ENCODE results near the gene KDM1A. TPM values are rescaled to one million over a fixed set of nuclear protein-coding genes. Genes with fewer than 3 reads are reported as not detected.

The KDM1A gene
- total RNA-seq, 4 donors from 2014 or later = 37.8 to 64.1 (median 62.3) TPM

GRCh38 chr1:23027352-23027907 is 8.2 kb downstream of the KDM1A start:
- TF ChIP-seq CTCF (IDR thresholded peaks at IDR 0.05) (no peak), POLR2A (IDR thresholded peaks at IDR 0.05) (no peak)
- H3K36me3 ChIP-seq = no peaks in the 10 kb centered on the region
- H3K4me3 ChIP-seq = no peak overlapping the region
- intact Hi-C loops (cut with DNase I) = no loop called here
- no peak for DNase-seq
- H3K27ac ChIP-seq = no peak overlapping the region
- peaks cover 0 to 28% (median 0%) of the 10 kb centered on the region in 3 donors for H3K4me1 ChIP-seq
- no peaks in the 10 kb centered on the region for H3K27me3 ChIP-seq
- H3K9me3 ChIP-seq = no peaks in the 10 kb centered on the region
- WGBS, 2 donors = 67 to 80% methylated on average over 1 to 4 of the region's 4 CpGs

GRCh38 chr1:23029337-23029736 is 10.1 kb downstream of the KDM1A start:
- DNase-seq = no peak

GRCh38 chr1:23035823-23036452 is 16.7 kb downstream of the KDM1A start:
- 74 to 86% methylated on average over 2 of the region's 2 CpGs for WGBS, 2 donors
- no peaks in the 10 kb centered on the region for H3K9me3 ChIP-seq
- peaks cover 0 to 4% (median 0%) of the 10 kb centered on the region in 3 donors for H3K36me3 ChIP-seq
- no peak overlapping the region for H3K27ac ChIP-seq
- no peak overlapping the region for H3K4me3 ChIP-seq
- TF ChIP-seq CTCF (IDR thresholded peaks at IDR 0.05) = no peak
- TF ChIP-seq POLR2A (IDR thresholded peaks at IDR 0.05) = no peak
- DNase-seq = no peak
- H3K27me3 ChIP-seq = no peaks in the 10 kb centered on the region
- intact Hi-C loops (cut with DNase I) = no loop called here
- H3K4me1 ChIP-seq = peaks cover 0 to 9% (median 0%) of the 10 kb centered on the region in 3 donors

More at GRCh38 chr1:23029337-23029736, 10.1 kb downstream of the KDM1A start:
- H3K36me3 ChIP-seq = peaks cover 0 to 4% (median 0%) of the 10 kb centered on the region in 3 donors
- no peak overlapping the region for H3K4me3 ChIP-seq
- TF ChIP-seq POLR2A (IDR thresholded peaks at IDR 0.05) (no peak), CTCF (IDR thresholded peaks at IDR 0.05) (no peak)
- 81 to 88% methylated on average over 4 of the region's 4 CpGs for WGBS, 2 donors
- H3K27ac ChIP-seq = no peak overlapping the region
- intact Hi-C loops (cut with DNase I) = no loop called here
- H3K27me3 ChIP-seq = no peaks in the 10 kb centered on the region
- no peaks in the 10 kb centered on the region for H3K9me3 ChIP-seq
- H3K4me1 ChIP-seq = peaks cover 0 to 28% (median 0%) of the 10 kb centered on the region in 3 donors

GRCh38 chr1:23037081-23037740 is 17.9 kb downstream of the KDM1A start:
- Histone ChIP-seq H3K4me3 (no peak overlapping the region), H3K9me3 (no peaks in the 10 kb centered on the region), H3K27ac (no peak overlapping the region), H3K36me3 (peaks cover 0 to 4% (median 0%) of the 10 kb centered on the region in 3 donors), H3K27me3 (no peaks in the 10 kb centered on the region), H3K4me1 (peaks cover 0 to 9% (median 0%) of the 10 kb centered on the region in 3 donors)
- 99 to 100% methylated on average over 4 of the region's 4 CpGs for WGBS, 2 donors
- TF ChIP-seq CTCF (IDR thresholded peaks at IDR 0.05) (no peak), POLR2A (IDR thresholded peaks at IDR 0.05) (no peak)
- intact Hi-C loops (cut with DNase I) = no loop called here
- DNase-seq = no peak

- 72 to 75% methylated on average over 7 of the region's 7 CpGs for WGBS, 2 donors
- Histone ChIP-seq H3K4me3 (no peak overlapping the region), H3K36me3 (no peaks in the 10 kb centered on the region), H3K27me3 (no peaks in the 10 kb centered on the region), H3K4me1 (peaks cover 0 to 26% (median 0%) of the 10 kb centered on the region in 3 donors), H3K27ac (no peak overlapping the region), H3K9me3 (no peaks in the 10 kb centered on the region)
- DNase-seq = no peak
- intact Hi-C loops (cut with DNase I) = no loop called here
- TF ChIP-seq CTCF (IDR thresholded peaks at IDR 0.05) = no peak
- no peak for TF ChIP-seq POLR2A (IDR thresholded peaks at IDR 0.05)
These were observed 20.1 kb downstream of the KDM1A start for GRCh38 chr1:23039308-23039826.

Measured in esophagus squamous epithelium (tissue), 5 donors.